Measurements from ENCODE around the gene FAAH. TPM values are rescaled to one million over a fixed set of nuclear protein-coding genes. Genes with fewer than 3 reads are reported as not detected.

The FAAH gene
- total RNA-seq, 1 donor from 2014 or later, result 6.4 TPM

- POLR2A ChIA-PET, result no interaction called here
- H3K9me3 Mint-ChIP-seq, result no peaks in the 10 kb centered on the region
- no peak for ATAC-seq (ENCODE audit: low read depth)
These were observed 35.3 kb downstream of the FAAH start for GRCh38 chr1:46429436-46429835.

DNA sequence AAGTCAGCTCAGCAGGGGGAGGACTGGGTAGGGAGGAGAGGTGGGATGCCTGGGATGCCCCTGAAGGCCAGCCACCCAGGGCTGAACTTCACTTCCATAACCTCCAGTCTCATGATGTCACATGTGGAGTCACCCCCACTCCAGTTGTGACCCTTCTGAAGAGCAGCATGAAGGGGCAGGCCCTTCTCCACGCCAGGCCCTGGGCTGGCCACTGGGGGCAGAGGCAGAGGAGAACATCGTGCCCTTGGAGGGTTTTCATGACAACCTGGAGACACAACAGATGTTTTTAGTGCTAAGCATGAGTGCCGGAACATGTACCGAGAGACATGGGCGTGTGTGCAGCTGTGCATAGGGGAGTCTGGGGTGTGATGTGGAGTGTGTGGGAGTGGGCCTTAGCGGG, 37.6 kb downstream of the FAAH start:
- ATAC-seq (ENCODE audit: low read depth) (no peak), DNase-seq (no peak)
- ChIA-PET CTCF (no interaction called here), POLR2A (no interaction called here)
- TF ChIP-seq CTCF (IDR thresholded peaks at IDR 0.05), result no peak
- Mint-ChIP-seq H3K9me3 (no peaks in the 10 kb centered on the region), H3K4me3 (no peak overlapping the region), H3K27ac (no peak overlapping the region), H3K4me1 (no peaks in the 10 kb centered on the region), H3K27me3 (peaks cover 23% of the 10 kb centered on the region), H3K36me3 (ENCODE audit: low read depth) (no peaks in the 10 kb centered on the region)
- intact Hi-C loops (cut with micrococcal nuclease), result no loop called here

More at GRCh38 chr1:46429436-46429835, 35.3 kb downstream of the FAAH start:
- Mint-ChIP-seq H3K36me3 (ENCODE audit: low read depth) (no peaks in the 10 kb centered on the region), H3K27me3 (peaks cover 21% of the 10 kb centered on the region), H3K27ac (no peak overlapping the region), H3K4me3 (no peak overlapping the region), H3K4me1 (no peaks in the 10 kb centered on the region)
- CTCF ChIA-PET, result no interaction called here
- intact Hi-C loops (cut with micrococcal nuclease), result no loop called here
- DNase-seq, result no peak
- TF ChIP-seq CTCF (IDR thresholded peaks at IDR 0.05), result no peak

- POLR2A ChIA-PET, result no interaction called here
- H3K4me3 Mint-ChIP-seq, result no peak overlapping the region
These were observed 38.7 kb downstream of the FAAH start for GRCh38 chr1:46432781-46433327.

GRCh38 chr1:46434358-46434757, 40.2 kb downstream of the FAAH start:
- H3K4me1 Mint-ChIP-seq, result no peaks in the 10 kb centered on the region
- DNase-seq, result no peak
- H3K4me3 Mint-ChIP-seq, result no peak overlapping the region
- no peak overlapping the region for H3K27ac Mint-ChIP-seq
- intact Hi-C loops (cut with micrococcal nuclease), result no loop called here
- ChIA-PET POLR2A (interaction anchor here (0.6 kb wide), 1 partner anchor 70 kb away, joined by 7 read pairs; no protein-coding TSS in a partner anchor), CTCF (interaction anchor here (2.2 kb wide), 1 partner anchor 13 kb away, joined by 6 read pairs; no protein-coding TSS in a partner anchor)
- ATAC-seq (ENCODE audit: low read depth), result no peak
- H3K36me3 Mint-ChIP-seq (ENCODE audit: low read depth), result no peaks in the 10 kb centered on the region
- H3K9me3 Mint-ChIP-seq, result no peaks in the 10 kb centered on the region
- TF ChIP-seq CTCF (IDR thresholded peaks at IDR 0.05), result no peak
- H3K27me3 Mint-ChIP-seq, result peaks cover 31% of the 10 kb centered on the region

More at GRCh38 chr1:46432781-46433327, 38.7 kb downstream of the FAAH start:
- Mint-ChIP-seq H3K27ac (no peak overlapping the region), H3K9me3 (no peaks in the 10 kb centered on the region), H3K27me3 (peaks cover 28% of the 10 kb centered on the region), H3K4me1 (no peaks in the 10 kb centered on the region), H3K36me3 (ENCODE audit: low read depth) (no peaks in the 10 kb centered on the region)
- CTCF ChIA-PET, result interaction anchor here (1.3 kb wide), 1 partner anchor 14 kb away, joined by 3 read pairs; no protein-coding TSS in a partner anchor
- TF ChIP-seq CTCF (IDR thresholded peaks at IDR 0.05), result no peak
- intact Hi-C loops (cut with micrococcal nuclease), result no loop called here
- ATAC-seq (ENCODE audit: low read depth) (no peak), DNase-seq (no peak)

- no peak for ATAC-seq (ENCODE audit: low read depth)
- Mint-ChIP-seq H3K4me3 (no peak overlapping the region), H3K9me3 (no peaks in the 10 kb centered on the region), H3K27me3 (peaks cover 28% of the 10 kb centered on the region), H3K36me3 (ENCODE audit: low read depth) (no peaks in the 10 kb centered on the region), H3K27ac (no peak overlapping the region), H3K4me1 (no peaks in the 10 kb centered on the region)
- DNase-seq, result no peak
- intact Hi-C loops (cut with micrococcal nuclease), result no loop called here
- ChIA-PET POLR2A (no interaction called here), CTCF (no interaction called here)
- no peak for TF ChIP-seq CTCF (IDR thresholded peaks at IDR 0.05)
These were observed 42.7 kb downstream of the FAAH start for GRCh38 chr1:46436844-46437243.

All from activated B cell treated with CpG ODN at 0.5 μM for 24 hours (primary cell).